ENCODE data around the gene PLCXD3. TPM values are rescaled to one million over a fixed set of nuclear protein-coding genes. Genes with fewer than 3 reads are reported as not detected.

Gene PLCXD3
- total RNA-seq, 1 donor from 2014 or later: not detected

- no peaks in the 10 kb centered on the region for H3K36me3 Mint-ChIP-seq (ENCODE audit: unreplicated experiment)
- H3K27me3 Mint-ChIP-seq (ENCODE audit: unreplicated experiment): peaks cover 30% of the 10 kb centered on the region
- no peak overlapping the region for H3K27ac Mint-ChIP-seq (ENCODE audit: unreplicated experiment)
- peaks cover 8% of the 10 kb centered on the region for H3K4me1 Mint-ChIP-seq (ENCODE audit: unreplicated experiment)
- TF ChIP-seq CTCF (IDR thresholded peaks at IDR 0.05): no peak
- H3K4me3 Mint-ChIP-seq (ENCODE audit: unreplicated experiment): no peak overlapping the region
- no peak for DNase-seq (ENCODE audit: extremely low spot score, unreplicated experiment)
- H3K9me3 Mint-ChIP-seq (ENCODE audit: unreplicated experiment): no peaks in the 10 kb centered on the region
Measured at GRCh38 chr5:41509399-41510175, 814 bp downstream of the PLCXD3 start.

- peaks cover 30% of the 10 kb centered on the region for H3K27me3 Mint-ChIP-seq (ENCODE audit: unreplicated experiment)
- no peak for TF ChIP-seq CTCF (IDR thresholded peaks at IDR 0.05)
- H3K9me3 Mint-ChIP-seq (ENCODE audit: unreplicated experiment): no peaks in the 10 kb centered on the region
- no peaks in the 10 kb centered on the region for H3K36me3 Mint-ChIP-seq (ENCODE audit: unreplicated experiment)
- no peak overlapping the region for H3K4me3 Mint-ChIP-seq (ENCODE audit: unreplicated experiment)
- H3K4me1 Mint-ChIP-seq (ENCODE audit: unreplicated experiment): peaks cover 8% of the 10 kb centered on the region
- no peak for DNase-seq (ENCODE audit: extremely low spot score, unreplicated experiment)
- no peak overlapping the region for H3K27ac Mint-ChIP-seq (ENCODE audit: unreplicated experiment)
Measured at GRCh38 chr5:41508696-41509398, 1.6 kb downstream of the PLCXD3 start.

GRCh38 chr5:41508186-41508585 is 2.2 kb downstream of the PLCXD3 start:
- Mint-ChIP-seq H3K4me3 (ENCODE audit: unreplicated experiment) (no peak overlapping the region), H3K36me3 (ENCODE audit: unreplicated experiment) (no peaks in the 10 kb centered on the region), H3K27ac (ENCODE audit: unreplicated experiment) (no peak overlapping the region), H3K4me1 (ENCODE audit: unreplicated experiment) (peaks cover 8% of the 10 kb centered on the region), H3K9me3 (ENCODE audit: unreplicated experiment) (no peaks in the 10 kb centered on the region), H3K27me3 (ENCODE audit: unreplicated experiment) (peaks cover 30% of the 10 kb centered on the region)
- DNase-seq (ENCODE audit: extremely low spot score, unreplicated experiment): no peak
- TF ChIP-seq CTCF (IDR thresholded peaks at IDR 0.05): no peak

GRCh38 chr5:41507501-41507900 is 2.9 kb downstream of the PLCXD3 start:
- Mint-ChIP-seq H3K27me3 (ENCODE audit: unreplicated experiment) (peaks cover 30% of the 10 kb centered on the region), H3K36me3 (ENCODE audit: unreplicated experiment) (no peaks in the 10 kb centered on the region), H3K4me1 (ENCODE audit: unreplicated experiment) (peaks cover 8% of the 10 kb centered on the region), H3K9me3 (ENCODE audit: unreplicated experiment) (no peaks in the 10 kb centered on the region), H3K4me3 (ENCODE audit: unreplicated experiment) (no peak overlapping the region), H3K27ac (ENCODE audit: unreplicated experiment) (no peak overlapping the region)
- DNase-seq (ENCODE audit: extremely low spot score, unreplicated experiment): no peak
- no peak for TF ChIP-seq CTCF (IDR thresholded peaks at IDR 0.05)

- no peak overlapping the region for H3K27ac Mint-ChIP-seq (ENCODE audit: unreplicated experiment)
- no peak for DNase-seq (ENCODE audit: extremely low spot score, unreplicated experiment)
- peaks cover 5% of the 10 kb centered on the region for H3K27me3 Mint-ChIP-seq (ENCODE audit: unreplicated experiment)
- no peak overlapping the region for H3K4me3 Mint-ChIP-seq (ENCODE audit: unreplicated experiment)
- no peaks in the 10 kb centered on the region for H3K36me3 Mint-ChIP-seq (ENCODE audit: unreplicated experiment)
- no peaks in the 10 kb centered on the region for H3K4me1 Mint-ChIP-seq (ENCODE audit: unreplicated experiment)
- TF ChIP-seq CTCF (IDR thresholded peaks at IDR 0.05): no peak
- no peaks in the 10 kb centered on the region for H3K9me3 Mint-ChIP-seq (ENCODE audit: unreplicated experiment)
Measured at GRCh38 chr5:41503860-41504259, 6.5 kb downstream of the PLCXD3 start.
